Activated CD8-positive, alpha-beta memory T cell treated with anti-CD3 and anti-CD28 coated beads for 4 hours (primary cell): ENCODE measurements around the gene OR4K14.
"Not testable (repeated sequence)": the region's sequence is repeated elsewhere in the genome, so short reads cannot be mapped to it uniquely, and the experiment has no call there.

Experiments used
- DNase-seq, 2 donors: peaks; one replicate each; pipeline ENCODE4 v3.0.0-alpha.2; 2020; ENCODE audit warnings: low read depth in 2 of 2

OR4K14 gene, protein sequence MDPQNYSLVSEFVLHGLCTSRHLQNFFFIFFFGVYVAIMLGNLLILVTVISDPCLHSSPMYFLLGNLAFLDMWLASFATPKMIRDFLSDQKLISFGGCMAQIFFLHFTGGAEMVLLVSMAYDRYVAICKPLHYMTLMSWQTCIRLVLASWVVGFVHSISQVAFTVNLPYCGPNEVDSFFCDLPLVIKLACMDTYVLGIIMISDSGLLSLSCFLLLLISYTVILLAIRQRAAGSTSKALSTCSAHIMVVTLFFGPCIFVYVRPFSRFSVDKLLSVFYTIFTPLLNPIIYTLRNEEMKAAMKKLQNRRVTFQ

DNA sequence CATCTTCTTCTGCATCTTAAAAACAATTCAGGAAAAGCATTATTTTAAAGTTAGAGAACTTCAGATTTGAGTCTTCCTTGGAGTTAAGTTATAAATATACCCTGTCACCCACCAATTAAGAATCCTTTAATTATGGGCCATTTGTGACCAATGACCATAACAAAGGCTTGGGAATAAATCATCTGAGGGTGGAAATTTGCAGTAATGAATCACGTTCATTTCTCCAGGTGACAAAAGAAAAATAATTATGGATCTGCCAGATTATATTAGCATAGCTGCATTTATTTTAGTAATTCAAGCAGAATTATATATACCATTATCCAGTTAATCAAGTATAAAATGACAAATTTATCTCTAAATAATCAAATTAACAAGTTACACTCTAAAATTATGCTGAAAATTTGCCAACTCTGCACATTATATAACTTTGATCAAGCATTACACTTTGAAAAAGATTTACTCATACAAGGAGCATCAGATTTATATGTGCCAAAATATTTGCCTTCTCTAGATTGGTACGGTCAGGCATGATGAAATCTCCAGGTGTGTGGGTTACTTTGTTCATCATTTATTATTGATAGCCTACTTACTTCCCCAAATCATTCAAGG lies at the start of gene OR4K14:
Gene OR4K14, minus strand, starts transcription at position 51 of the 609 bp plus-strand sequence. CDS start 4,114 bp downstream, outside the sequence.
- no peak for DNase-seq

DNA sequence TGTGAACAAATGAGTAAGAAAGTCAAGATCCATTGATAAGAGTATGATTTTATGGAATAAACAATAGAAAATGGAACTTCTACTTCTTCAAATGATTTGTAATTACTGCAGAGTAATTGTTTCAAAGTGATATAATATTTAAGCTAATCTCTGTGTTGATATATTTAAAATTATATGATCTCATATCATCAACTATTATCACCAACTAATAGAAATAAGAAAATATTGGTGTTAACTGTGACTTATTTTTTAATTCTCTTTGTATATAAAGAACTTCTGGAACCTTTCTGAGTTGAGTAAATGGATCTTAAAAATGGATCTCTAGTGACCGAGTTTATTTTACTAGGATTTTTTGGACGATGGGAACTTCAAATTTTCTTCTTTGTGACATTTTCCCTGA lies 40.6 kb upstream of the OR4K14 start, which contains the start of gene OR4L1:
Gene OR4L1, plus strand, starts transcription at position 301 of the 400 bp plus-strand sequence. Its CDS starts 0 bp downstream, at position 301.
- DNase-seq, result no peak

DNA sequence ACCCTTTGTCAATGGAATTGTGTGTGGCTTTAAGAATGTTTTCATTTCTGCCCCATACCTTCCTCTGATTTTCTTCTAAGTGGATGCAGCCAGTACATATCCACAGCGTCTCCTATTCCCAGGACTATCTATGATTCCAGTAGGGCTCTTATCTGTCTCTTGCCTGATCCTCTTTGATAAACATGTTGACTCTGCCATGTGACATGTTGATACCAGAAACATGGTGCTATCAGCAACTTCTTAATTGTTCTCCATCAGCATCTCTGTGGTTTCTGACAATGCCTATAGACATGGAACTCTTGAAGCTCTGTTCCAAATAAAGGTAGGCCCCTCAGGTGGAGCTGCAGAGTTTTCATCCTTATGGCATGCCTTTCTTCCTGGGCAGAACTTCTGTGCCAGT lies 29.1 kb upstream of the OR4K14 start:
- DNase-seq, result no peak

DNA sequence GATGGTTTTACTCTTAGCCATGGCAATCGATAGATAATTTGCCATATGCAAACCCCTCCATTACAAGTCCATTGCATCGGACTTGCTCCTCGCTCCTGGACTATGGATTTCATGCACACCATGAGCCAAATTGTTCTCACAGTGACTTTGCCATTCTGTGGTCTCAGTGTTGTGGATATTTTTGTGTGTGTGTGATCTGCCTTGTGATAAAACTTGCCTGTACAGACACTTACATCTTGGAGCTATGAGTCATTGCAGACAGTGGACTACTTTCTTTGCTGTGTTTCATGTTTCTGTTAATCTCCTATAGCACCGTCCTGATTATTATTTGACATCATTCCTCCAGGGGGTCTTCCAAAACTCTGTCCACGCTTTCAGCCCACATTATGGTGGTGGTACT lies 25.1 kb upstream of the OR4K14 start:
- DNase-seq, result no peak

DNA sequence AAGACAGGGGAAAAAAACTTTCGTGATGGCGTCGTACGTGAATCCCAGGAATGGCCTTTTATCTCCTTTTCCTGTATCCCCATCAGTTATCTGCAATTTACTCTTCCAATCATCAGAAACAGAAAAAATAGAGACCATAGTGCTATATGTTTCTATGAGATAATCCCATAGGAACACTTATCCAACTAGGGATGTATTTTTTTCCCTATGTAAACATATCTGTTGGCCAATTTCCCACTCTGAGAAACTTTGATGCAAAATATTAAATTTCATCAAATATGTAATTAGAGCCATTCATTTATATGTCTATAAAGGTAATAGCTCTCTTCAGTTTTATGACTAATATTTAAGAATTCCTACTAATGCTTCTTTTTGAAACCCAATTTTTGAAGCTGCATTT lies 16.8 kb upstream of the OR4K14 start, which contains the start of gene OR4K13:
Gene OR4K13, minus strand, starts transcription at position 101 of the 400 bp plus-strand sequence. CDS start 1,280 bp downstream, outside the sequence.
- DNase-seq, result no peak

DNA sequence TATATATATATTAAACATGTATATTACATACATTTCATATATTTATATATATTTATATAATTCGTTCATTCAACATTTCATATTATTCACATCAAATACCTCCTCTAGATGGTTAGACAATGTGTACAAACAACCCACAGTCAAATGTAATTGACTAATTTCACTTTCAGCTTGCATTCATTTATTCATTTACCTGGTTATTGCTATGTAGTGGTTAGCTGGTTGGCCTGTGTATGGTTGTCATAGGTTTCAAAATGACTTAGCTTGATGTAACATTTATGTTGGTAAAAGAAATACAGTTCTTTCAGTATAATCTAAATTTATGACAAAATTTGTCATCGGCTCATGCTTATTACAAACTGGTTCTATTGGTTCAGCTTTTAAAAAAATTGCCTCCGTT lies 16.3 kb upstream of the OR4K14 start:
- DNase-seq, result no peak

DNA sequence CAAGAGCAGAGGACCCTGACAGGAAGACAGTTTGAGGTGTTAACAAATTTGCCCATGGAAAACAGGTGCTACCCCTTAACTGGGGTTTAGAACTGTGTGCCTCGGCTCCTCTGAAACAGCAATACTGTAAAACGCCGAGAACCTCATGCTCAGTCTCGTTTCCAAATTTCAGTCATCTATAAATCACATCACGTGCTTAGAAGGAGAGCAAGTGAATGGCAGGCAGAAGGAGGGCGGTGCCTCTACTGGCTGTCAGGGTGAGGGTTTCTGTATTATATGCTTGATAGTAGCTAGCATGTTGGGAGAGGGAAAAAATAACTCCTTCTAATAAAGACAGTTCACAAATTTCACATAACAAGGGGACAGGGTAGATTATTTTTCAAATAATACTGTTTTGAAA lies 12.0 kb upstream of the OR4K14 start:
- no peak for DNase-seq

DNA sequence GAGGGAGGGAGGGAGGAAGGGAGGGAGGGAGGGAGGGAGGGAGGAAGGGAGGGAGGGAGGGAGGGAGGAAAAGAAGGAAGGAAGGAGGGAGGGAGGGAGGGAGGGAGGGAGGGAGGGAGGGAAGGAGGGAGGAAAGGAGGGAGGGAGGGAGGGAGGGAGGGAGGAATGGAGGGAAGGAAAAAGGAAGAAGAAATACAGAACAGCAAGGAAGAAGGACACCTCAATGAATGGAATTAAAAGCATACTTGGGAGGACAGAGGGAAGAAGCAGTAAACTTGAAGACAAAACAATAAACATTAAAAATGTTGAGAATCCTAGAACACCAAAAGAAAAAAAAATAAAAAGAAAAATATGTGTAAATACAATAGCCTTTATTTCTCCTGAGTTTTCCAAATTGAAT lies 11.0 kb downstream of the OR4K14 start:
- DNase-seq, result no peak

DNA sequence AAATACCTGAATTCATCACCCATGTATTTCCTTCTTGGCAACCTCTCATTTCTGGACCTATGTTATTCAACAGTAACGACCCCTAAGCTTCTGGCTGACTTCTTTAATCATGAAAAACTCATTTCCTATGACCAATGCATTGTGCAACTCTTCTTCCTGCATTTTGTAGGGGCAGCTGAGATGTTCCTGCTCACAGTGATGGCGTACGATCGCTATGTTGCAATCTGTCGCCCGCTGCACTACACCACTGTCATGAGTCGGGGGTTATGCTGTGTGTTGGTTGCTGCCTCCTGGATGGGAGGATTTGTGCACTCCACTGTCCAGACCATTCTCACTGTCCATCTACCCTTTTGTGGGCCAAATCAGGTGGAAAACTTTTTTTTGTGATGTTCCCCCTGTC lies 16.8 kb downstream of the OR4K14 start:
- no peak for DNase-seq

DNA sequence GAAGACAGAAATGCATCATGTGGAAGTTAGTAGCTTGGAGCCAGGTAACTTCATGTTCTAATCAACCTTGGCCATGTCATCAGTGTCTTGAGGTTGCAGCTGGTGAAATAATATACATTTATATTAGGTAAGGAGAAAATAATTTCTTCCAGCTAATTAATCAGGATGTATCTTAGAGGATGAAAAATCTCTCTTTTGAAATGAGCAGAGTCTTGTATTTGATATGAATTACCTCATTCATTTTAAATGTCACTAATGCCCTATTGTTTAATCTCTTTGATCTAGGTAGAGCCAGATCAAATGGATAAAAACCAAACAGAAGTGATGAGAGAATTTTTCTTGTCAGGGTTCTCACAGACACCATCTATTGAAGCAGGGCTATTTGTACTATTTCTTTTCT lies 17.2 kb downstream of the OR4K14 start, which contains the start of gene OR4Q2:
Gene OR4Q2, plus strand, starts transcription at position 301 of the 400 bp plus-strand sequence.
- no peak for DNase-seq

DNA sequence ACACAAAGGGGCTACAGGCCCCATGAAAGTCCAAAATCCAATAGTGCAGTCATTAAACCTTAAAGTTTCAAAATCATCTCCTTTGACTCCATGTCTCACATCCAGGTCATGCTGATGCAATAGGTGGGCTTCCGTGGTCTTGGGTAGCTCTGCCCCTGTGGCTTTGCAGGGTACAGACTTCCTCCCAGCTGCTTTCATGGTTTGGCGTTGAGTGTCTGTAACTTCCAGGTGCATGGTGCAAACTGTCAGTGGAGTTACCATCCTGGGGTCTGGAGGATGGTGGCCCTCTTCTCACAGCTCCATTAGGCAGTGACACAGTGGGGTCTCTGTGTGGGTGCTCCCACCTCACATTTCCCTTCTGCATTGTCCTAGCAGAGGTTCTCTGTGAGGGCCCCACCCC lies 25.7 kb downstream of the OR4K14 start:
- DNase-seq, result no peak

DNA sequence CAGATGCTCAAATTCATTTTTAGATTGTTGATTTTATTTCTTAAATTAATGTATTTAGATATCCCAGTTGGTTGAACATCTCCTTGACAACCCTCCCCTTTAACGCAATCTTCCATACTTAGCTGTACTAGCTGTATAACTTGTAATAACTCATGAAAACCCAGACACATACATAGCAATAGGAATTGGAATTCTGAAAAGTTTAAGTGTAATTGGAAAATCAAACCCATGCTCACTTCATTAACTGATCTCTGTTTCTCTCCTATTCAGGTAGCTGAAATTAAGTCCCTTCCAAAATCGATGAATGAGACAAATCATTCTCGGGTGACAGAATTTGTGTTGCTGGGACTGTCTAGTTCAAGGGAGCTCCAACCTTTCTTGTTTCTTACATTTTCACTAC lies 43.8 kb downstream of the OR4K14 start, which contains the start of gene OR4K15:
Gene OR4K15, plus strand, starts transcription at position 301 of the 400 bp plus-strand sequence. Its CDS starts 0 bp downstream, at position 301.
- no peak for DNase-seq

DNA sequence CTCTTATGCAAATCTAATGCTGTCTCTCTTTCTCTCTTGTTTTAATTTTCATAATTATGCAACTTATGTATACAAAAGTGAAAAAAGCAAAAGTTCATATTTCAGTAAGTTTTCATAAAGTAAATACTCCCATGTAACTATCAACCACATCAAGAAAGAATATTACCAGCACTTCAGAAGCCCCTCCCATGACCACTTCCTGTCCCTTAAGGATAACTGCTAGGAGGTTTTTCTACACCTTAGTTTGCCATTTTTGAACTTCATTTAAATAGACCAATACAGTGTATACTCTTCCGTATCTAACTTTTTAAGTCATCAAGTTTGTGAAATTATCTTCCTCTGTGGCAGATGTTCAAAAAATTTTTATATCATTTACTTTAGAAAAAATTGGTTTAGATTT lies 44.3 kb downstream of the OR4K14 start:
- DNase-seq, result no peak

DNA sequence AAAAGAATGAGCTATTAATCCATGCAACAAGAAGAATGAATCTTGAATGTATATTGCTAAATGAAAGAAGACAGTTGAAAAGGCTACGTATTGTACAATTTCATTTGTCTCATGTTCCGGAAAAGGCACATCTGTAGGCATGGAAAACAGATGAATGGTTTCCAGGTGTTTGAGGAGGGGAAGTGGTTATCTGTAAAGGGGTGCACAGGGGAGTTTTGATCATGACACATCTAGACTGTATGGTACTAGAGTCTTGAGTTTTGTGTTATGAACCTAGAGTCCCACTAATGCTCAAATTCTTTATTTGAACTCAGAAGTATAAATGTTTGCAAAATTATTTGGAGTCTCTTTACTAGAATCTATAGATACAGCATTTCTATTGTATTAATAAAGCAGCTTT lies 49.4 kb downstream of the OR4K14 start:
- not testable (repeated sequence) for DNase-seq
